Liver (tissue), 9 donors: Measurements from ENCODE around the gene KAZN. TPM values are rescaled to one million over a fixed set of nuclear protein-coding genes. Genes with fewer than 3 reads are reported as not detected.

ENCODE experiments used
- DNase-seq: peaks from one replicate; pipeline ENCODE4 v3.0.0-alpha.2; 2017; ENCODE audit warnings: low spot score
- H3K27ac ChIP-seq, 2 donors: one replicate each; pipeline ENCODE4 v1.7.0; 2013; ENCODE audit warnings: inconsistent platforms in 2 of 2, low read length in 2 of 2, control low read depth in 1 of 2, low read depth in 1 of 2, mild to moderate bottlenecking in 1 of 2
- H3K27me3 ChIP-seq, 4 donors: one replicate each; pipeline versions ENCODE4 v1.6.1 to v1.7.0; 2013; ENCODE audit warnings: low read length in 3 of 4, inconsistent platforms in 1 of 4, mild to moderate bottlenecking in 1 of 4, moderate library complexity in 1 of 4; ENCODE audit not compliant: control insufficient read depth in 4 of 4, insufficient read depth in 4 of 4
- H3K36me3 ChIP-seq, 4 donors: one replicate each; pipeline versions ENCODE4 v1.6.1 to v1.7.0; 2013; ENCODE audit warnings: low read length in 3 of 4, mild to moderate bottlenecking in 3 of 4, low read depth in 1 of 4, moderate library complexity in 1 of 4; ENCODE audit not compliant: control insufficient read depth in 4 of 4, insufficient read depth in 3 of 4
- H3K4me1 ChIP-seq, 4 donors: one replicate each; pipeline versions ENCODE4 v1.6.1 to v1.7.0; 2013; ENCODE audit warnings: low read length in 3 of 4, mild to moderate bottlenecking in 3 of 4, moderate library complexity in 1 of 4; ENCODE audit not compliant: control insufficient read depth in 4 of 4, insufficient read depth in 4 of 4
- H3K4me3 ChIP-seq, 3 donors: one replicate each; pipeline versions ENCODE4 v1.6.1 to v1.7.0; 2013; ENCODE audit warnings: low read length in 3 of 3, control low read depth in 1 of 3, low read depth in 1 of 3, mild to moderate bottlenecking in 1 of 3
- H3K9ac ChIP-seq, 2 donors: one replicate each; pipeline ENCODE4 v1.7.0; 2013; ENCODE audit warnings: low read length in 2 of 2, mild to moderate bottlenecking in 2 of 2, moderate library complexity in 2 of 2, control low read depth in 1 of 2, low read depth in 1 of 2
- H3K9me3 ChIP-seq, 4 donors: one replicate each; pipeline versions ENCODE4 v1.6.1 to v1.7.0; 2013; ENCODE audit warnings: low read length in 3 of 4; ENCODE audit not compliant: control insufficient read depth in 4 of 4
- CTCF ChIP-seq: fragments of 150-350 bp; IDR thresholded peaks from 2 replicates; pipeline ENCODE4 v1.5.1; 2017; ENCODE audit warnings: improper control_type of control experiment, low read depth, low read length; ENCODE audit not compliant: missing input control
- EGR1 ChIP-seq, 2 donors: IDR thresholded peaks; 2 replicates each; pipeline ENCODE4 v1.6.1; 2016 to 2018; ENCODE audit warnings: antibody characterized with exemption in 2 of 2, low read depth in 2 of 2
- FOXA1 ChIP-seq: IDR thresholded peaks from 2 replicates; pipeline ENCODE4 v1.6.1; 2016; ENCODE audit warnings: antibody characterized with exemption
- FOXA2 ChIP-seq: IDR thresholded peaks from 2 replicates; pipeline ENCODE4 v1.6.1; 2016; ENCODE audit warnings: antibody characterized with exemption
- GABPA ChIP-seq, 2 donors: IDR thresholded peaks in 1 of 2; conservative IDR thresholded peaks in 1 of 2; 2 replicates each; pipeline ENCODE4 v1.6.1; 2016; ENCODE audit warnings: antibody characterized with exemption in 2 of 2, mild to moderate bottlenecking in 1 of 2, moderate library complexity in 1 of 2
- HNF4A ChIP-seq, 2 donors: conservative IDR thresholded peaks; 2 replicates each; pipeline ENCODE4 v1.6.1; 2016; ENCODE audit warnings: antibody characterized with exemption in 2 of 2, mild to moderate bottlenecking in 2 of 2
- HNF4G ChIP-seq: IDR thresholded peaks from 2 replicates; pipeline ENCODE4 v1.6.1; 2016; ENCODE audit warnings: antibody characterized with exemption
- MAX ChIP-seq: IDR thresholded peaks from 2 replicates; pipeline ENCODE4 v1.6.1; 2016; ENCODE audit warnings: antibody characterized with exemption
- NR2F2 ChIP-seq: IDR thresholded peaks from 2 replicates; pipeline ENCODE4 v1.6.1; 2016; ENCODE audit warnings: antibody characterized with exemption
- RAD21 ChIP-seq, 2 donors: IDR thresholded peaks; 2 replicates each; pipeline ENCODE4 v1.6.1; 2016; ENCODE audit warnings: antibody characterized with exemption in 2 of 2, mild to moderate bottlenecking in 2 of 2
- REST ChIP-seq: IDR thresholded peaks from 2 replicates; pipeline ENCODE4 v1.6.1; 2016; ENCODE audit warnings: antibody characterized with exemption, mild to moderate bottlenecking
- RXRA ChIP-seq, 2 donors: IDR thresholded peaks; 2 replicates each; pipeline ENCODE4 v1.6.1; 2017 to 2018; ENCODE audit warnings: antibody characterized with exemption in 2 of 2, mild to moderate bottlenecking in 1 of 2
- SP1 ChIP-seq: IDR thresholded peaks from 2 replicates; pipeline ENCODE4 v1.6.1; 2018; ENCODE audit warnings: antibody characterized with exemption, mild to moderate bottlenecking
- TAF1 ChIP-seq: conservative IDR thresholded peaks from 2 replicates; pipeline ENCODE4 v1.6.1; 2016; ENCODE audit warnings: antibody characterized with exemption, mild to moderate bottlenecking
- YY1 ChIP-seq: IDR thresholded peaks from 2 replicates; pipeline ENCODE4 v1.6.1; 2016; ENCODE audit warnings: antibody characterized with exemption, mild to moderate bottlenecking
- ZBTB33 ChIP-seq: IDR thresholded peaks from 2 replicates; pipeline ENCODE4 v1.6.1; 2016; ENCODE audit warnings: antibody characterized with exemption
- WGBS: extraction: QIAGEN DNeasy Blood & Tissue Kit; methylation state at CpG from one replicate; pipeline ENCODE4 v1.1.7; 2013; 5-methylcytosine and 5-hydroxymethylcytosine counted together
- polyA plus RNA-seq, 2 donors: library from polyadenylated mRNA; stranded (reverse) in 1 of 2; unstranded in 1 of 2; fragments of 200-250 nt in 1 of 2; fragments of >200 nt in 1 of 2; fragmentation: Nextera tagmentation in 1 of 2; extraction: Ambion mirVana in 1 of 2; gene quantifications; one replicate each; pipeline versions ENCODE4 v1.2.1 to v1.2.3, GENCODE V29; 2013 to 2015
- total RNA-seq, 2 donors: library from RNA; depleted of rRNA; stranded (reverse); fragments of >200 nt; gene quantifications; one replicate each; pipeline ENCODE4 v1.2.3, GENCODE V29; 2014
- donor health status: healthy.
- donor health status: healthy.
- donor health status: healthy.
- donor health status: healthy.
- donor health status: healthy.

KAZN gene
- total and polyA plus RNA-seq, 4 donors: 1.9 to 6.9 (median 2.4) TPM

GRCh38 chr1:15129944-15130343 lies 531.5 kb downstream of the KAZN start (continued):
- no peak for TF ChIP-seq ZBTB33
- TF ChIP-seq SP1: no peak
- no peak for TF ChIP-seq FOXA1
- no peak for TF ChIP-seq HNF4A (conservative IDR thresholded peaks at IDR 0.05)
- TF ChIP-seq RAD21 (IDR thresholded peaks at IDR 0.05): no peak
- no peak for TF ChIP-seq EGR1 (IDR thresholded peaks at IDR 0.05; ENCODE audit: low read depth in 2 of 2)

- Histone ChIP-seq H3K4me1 (no peaks in the 10 kb centered on the region), H3K27ac (no peak overlapping the region), H3K9me3 (no peaks in the 10 kb centered on the region), H3K4me3 (no peak overlapping the region), H3K36me3 (no peaks in the 10 kb centered on the region), H3K9ac (no peak overlapping the region), H3K27me3 (peaks cover 0 to 7% (median 0%) of the 10 kb centered on the region in 4 donors)
- 91% methylated on average over 3 of the region's 3 CpGs for WGBS
- TF ChIP-seq MAX (no peak), TAF1 (no peak), CTCF (no peak), REST (no peak), HNF4G (no peak), NR2F2 (no peak), SP1 (no peak), GABPA (IDR thresholded peaks at IDR 0.05 in 1 of 2, conservative IDR thresholded peaks at IDR 0.05 in 1 of 2) (no peak), FOXA2 (no peak), ZBTB33 (no peak), HNF4A (conservative IDR thresholded peaks at IDR 0.05) (no peak), EGR1 (IDR thresholded peaks at IDR 0.05; ENCODE audit: low read depth in 2 of 2) (no peak), RXRA (IDR thresholded peaks at IDR 0.05) (no peak), YY1 (no peak)
- no peak for DNase-seq
Observed at GRCh38 chr1:15130607-15131006, 532.1 kb downstream of the KAZN start.
